ENCODE results near the gene NTMT2.

The NTMT2 gene

DNA sequence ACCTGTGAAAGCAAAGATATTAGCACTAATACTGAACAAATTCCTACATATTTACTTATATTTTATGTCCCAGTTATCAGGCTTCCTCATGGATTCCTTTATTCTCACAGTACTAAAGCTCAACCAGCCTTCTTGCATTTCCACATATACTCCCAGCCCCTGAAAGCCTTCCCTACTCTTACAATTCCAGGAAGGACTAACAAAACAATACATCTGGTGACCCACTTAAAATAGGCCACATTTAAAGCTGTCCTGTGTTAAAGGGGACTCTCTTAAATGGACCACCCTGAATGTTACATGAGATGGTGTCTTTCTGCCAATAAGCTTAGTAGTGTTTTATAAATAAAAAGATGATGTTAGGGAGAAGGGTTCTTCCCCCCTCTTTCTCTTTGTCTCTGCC, 54.4 kb downstream of the NTMT2 start:
- H3K27me3 ChIP-seq (replicated peaks; ENCODE audit: insufficient read depth, low read length) = no peaks in the 10 kb centered on the region
- TF ChIP-seq EZH2 (optimal IDR thresholded peaks at IDR 0.05; ENCODE audit: low read depth, low read length) (no peak), EZH2phosphoT487 (IDR thresholded peaks at IDR 0.05; ENCODE audit: low read length) (no peak)
- TF ChIP-seq, protein P1, sequence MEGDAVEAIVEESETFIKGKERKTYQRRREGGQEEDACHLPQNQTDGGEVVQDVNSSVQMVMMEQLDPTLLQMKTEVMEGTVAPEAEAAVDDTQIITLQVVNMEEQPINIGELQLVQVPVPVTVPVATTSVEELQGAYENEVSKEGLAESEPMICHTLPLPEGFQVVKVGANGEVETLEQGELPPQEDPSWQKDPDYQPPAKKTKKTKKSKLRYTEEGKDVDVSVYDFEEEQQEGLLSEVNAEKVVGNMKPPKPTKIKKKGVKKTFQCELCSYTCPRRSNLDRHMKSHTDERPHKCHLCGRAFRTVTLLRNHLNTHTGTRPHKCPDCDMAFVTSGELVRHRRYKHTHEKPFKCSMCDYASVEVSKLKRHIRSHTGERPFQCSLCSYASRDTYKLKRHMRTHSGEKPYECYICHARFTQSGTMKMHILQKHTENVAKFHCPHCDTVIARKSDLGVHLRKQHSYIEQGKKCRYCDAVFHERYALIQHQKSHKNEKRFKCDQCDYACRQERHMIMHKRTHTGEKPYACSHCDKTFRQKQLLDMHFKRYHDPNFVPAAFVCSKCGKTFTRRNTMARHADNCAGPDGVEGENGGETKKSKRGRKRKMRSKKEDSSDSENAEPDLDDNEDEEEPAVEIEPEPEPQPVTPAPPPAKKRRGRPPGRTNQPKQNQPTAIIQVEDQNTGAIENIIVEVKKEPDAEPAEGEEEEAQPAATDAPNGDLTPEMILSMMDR (IDR thresholded peaks at IDR 0.05; ENCODE audit: low read length) = no peak
- H3K4me1 ChIP-seq (ENCODE audit: low read length) = no peaks in the 10 kb centered on the region
- H4K20me1 ChIP-seq (ENCODE audit: insufficient read depth, low read length) = no peaks in the 10 kb centered on the region
- H3K9ac ChIP-seq (ENCODE audit: low read length) = no peak overlapping the region
- no peaks in the 10 kb centered on the region for H3K79me2 ChIP-seq (ENCODE audit: low read length)
- H3K4me3 ChIP-seq (ENCODE audit: low read length) = no peak overlapping the region
- no peak overlapping the region for H3K27ac ChIP-seq (ENCODE audit: low read length)
- H3F3A ChIP-seq (ENCODE audit: insufficient read depth, low read length) = no peaks in the 10 kb centered on the region
- H3K36me3 ChIP-seq (replicated peaks; ENCODE audit: insufficient read depth, low read length) = no peaks in the 10 kb centered on the region
- no peaks in the 10 kb centered on the region for H3K9me2 ChIP-seq (replicated peaks; ENCODE audit: insufficient read depth, low read length)
- no peak for DNase-seq
- H2AFZ ChIP-seq (ENCODE audit: low read length) = no peak overlapping the region
- no peaks in the 10 kb centered on the region; the same call in 1 of the 2 replicates for H3K9me3 ChIP-seq (replicated peaks; ENCODE audit: insufficient read depth, low read length)
- H3K4me2 ChIP-seq (ENCODE audit: low read depth, low read length) = no peak overlapping the region

DNA sequence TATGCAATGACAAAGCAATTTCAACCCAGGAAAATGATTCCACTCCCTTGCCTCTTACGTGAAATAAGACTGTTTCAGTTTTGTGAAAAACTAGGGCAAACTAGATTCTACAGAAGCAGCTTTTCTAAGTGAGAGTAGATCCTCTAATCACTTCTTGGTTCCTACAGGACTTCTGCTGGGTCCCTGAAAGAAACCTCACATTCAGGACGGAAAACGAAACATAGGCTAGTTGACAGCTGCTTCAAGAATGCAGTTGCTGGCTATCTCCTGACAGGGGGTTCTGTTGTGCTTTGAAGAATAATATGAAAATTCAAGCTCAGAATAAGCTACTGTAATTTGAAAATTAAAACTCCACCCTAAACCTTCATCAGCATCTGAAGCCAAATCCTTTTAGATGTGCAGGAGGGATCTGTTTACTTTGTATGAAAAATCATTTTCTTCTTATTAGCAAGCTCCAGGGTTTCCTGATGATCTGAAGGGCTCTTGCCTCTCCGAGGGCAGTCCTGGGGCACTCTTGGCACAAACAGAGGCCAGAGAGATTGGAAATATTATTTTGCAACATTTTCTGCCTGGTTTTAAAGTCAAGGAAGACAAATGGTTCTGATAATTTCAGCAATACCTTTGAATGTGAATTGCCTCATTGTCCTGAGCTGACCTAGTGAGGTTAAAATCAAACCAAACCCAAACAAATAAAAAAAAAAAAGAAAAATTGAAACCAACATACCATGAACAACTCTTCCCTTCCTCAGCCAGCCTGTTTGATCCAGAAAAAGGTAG, 55.0 kb downstream of the NTMT2 start:
- Histone ChIP-seq H2AFZ (ENCODE audit: low read length) (no peak overlapping the region), H4K20me1 (ENCODE audit: insufficient read depth, low read length) (no peaks in the 10 kb centered on the region), H3K4me2 (ENCODE audit: low read depth, low read length) (no peak overlapping the region), H3K4me1 (ENCODE audit: low read length) (no peaks in the 10 kb centered on the region), H3K36me3 (replicated peaks; ENCODE audit: insufficient read depth, low read length) (no peaks in the 10 kb centered on the region), H3K27ac (ENCODE audit: low read length) (no peak overlapping the region), H3K27me3 (replicated peaks; ENCODE audit: insufficient read depth, low read length) (no peaks in the 10 kb centered on the region), H3K4me3 (ENCODE audit: low read length) (no peak overlapping the region), H3K79me2 (ENCODE audit: low read length) (no peaks in the 10 kb centered on the region), H3F3A (ENCODE audit: insufficient read depth, low read length) (no peaks in the 10 kb centered on the region), H3K9me2 (replicated peaks; ENCODE audit: insufficient read depth, low read length) (no peaks in the 10 kb centered on the region), H3K9me3 (replicated peaks; ENCODE audit: insufficient read depth, low read length) (no peaks in the 10 kb centered on the region), H3K9ac (ENCODE audit: low read length) (no peak overlapping the region)
- no peak for DNase-seq
- TF ChIP-seq, protein P1 (IDR thresholded peaks at IDR 0.05; ENCODE audit: low read length) = no peak
- no peak for TF ChIP-seq EZH2phosphoT487 (IDR thresholded peaks at IDR 0.05; ENCODE audit: low read length)
- TF ChIP-seq EZH2 (optimal IDR thresholded peaks at IDR 0.05; ENCODE audit: low read depth, low read length) = no peak

DNA sequence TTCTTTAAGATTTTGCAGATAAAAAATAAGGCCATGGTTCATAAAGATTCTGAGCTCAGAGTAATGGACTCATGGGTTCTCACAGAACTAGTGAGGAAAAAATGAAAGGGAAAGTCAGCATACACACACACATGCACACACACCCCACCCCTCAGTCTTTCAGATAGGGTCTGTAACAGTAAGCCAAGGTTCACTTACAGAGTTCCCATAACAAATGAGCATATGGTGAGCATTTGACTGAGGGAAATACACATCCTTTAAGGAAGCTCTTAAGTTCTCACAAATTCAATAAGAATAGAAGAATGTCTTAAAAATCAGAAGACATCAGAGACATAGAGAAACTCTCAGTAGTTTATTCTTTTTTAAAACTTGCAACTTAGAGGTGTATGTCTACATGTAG, 57.9 kb downstream of the NTMT2 start:
- Histone ChIP-seq H3K9me3 (replicated peaks; ENCODE audit: insufficient read depth, low read length) (no peaks in the 10 kb centered on the region), H3K27me3 (replicated peaks; ENCODE audit: insufficient read depth, low read length) (no peaks in the 10 kb centered on the region), H3K36me3 (replicated peaks; ENCODE audit: insufficient read depth, low read length) (no peaks in the 10 kb centered on the region), H3K9me2 (replicated peaks; ENCODE audit: insufficient read depth, low read length) (no peaks in the 10 kb centered on the region), H3K9ac (ENCODE audit: low read length) (no peak overlapping the region), H3K4me2 (ENCODE audit: low read depth, low read length) (no peak overlapping the region), H3K4me3 (ENCODE audit: low read length) (no peak overlapping the region), H3K79me2 (ENCODE audit: low read length) (no peaks in the 10 kb centered on the region), H3K4me1 (ENCODE audit: low read length) (no peaks in the 10 kb centered on the region), H4K20me1 (ENCODE audit: insufficient read depth, low read length) (no peaks in the 10 kb centered on the region), H2AFZ (ENCODE audit: low read length) (no peak overlapping the region), H3K27ac (ENCODE audit: low read length) (no peak overlapping the region), H3F3A (ENCODE audit: insufficient read depth, low read length) (no peaks in the 10 kb centered on the region)
- TF ChIP-seq, protein P1 (IDR thresholded peaks at IDR 0.05; ENCODE audit: low read length) = no peak
- TF ChIP-seq EZH2 (optimal IDR thresholded peaks at IDR 0.05; ENCODE audit: low read depth, low read length) (no peak), EZH2phosphoT487 (IDR thresholded peaks at IDR 0.05; ENCODE audit: low read length) (no peak)
- no peak for DNase-seq
